GM19372 (cell line): ENCODE data around the gene COL9A3.

Experiments
- ATAC-seq: cut with Tn5 transposase; IDR thresholded peaks from one replicate; pipeline ENCODE4 v1.9.1; 2021; ENCODE audit warnings: mild to moderate bottlenecking, low read depth, moderate library complexity; ENCODE audit not compliant: unreplicated experiment

COL9A3 gene

DNA sequence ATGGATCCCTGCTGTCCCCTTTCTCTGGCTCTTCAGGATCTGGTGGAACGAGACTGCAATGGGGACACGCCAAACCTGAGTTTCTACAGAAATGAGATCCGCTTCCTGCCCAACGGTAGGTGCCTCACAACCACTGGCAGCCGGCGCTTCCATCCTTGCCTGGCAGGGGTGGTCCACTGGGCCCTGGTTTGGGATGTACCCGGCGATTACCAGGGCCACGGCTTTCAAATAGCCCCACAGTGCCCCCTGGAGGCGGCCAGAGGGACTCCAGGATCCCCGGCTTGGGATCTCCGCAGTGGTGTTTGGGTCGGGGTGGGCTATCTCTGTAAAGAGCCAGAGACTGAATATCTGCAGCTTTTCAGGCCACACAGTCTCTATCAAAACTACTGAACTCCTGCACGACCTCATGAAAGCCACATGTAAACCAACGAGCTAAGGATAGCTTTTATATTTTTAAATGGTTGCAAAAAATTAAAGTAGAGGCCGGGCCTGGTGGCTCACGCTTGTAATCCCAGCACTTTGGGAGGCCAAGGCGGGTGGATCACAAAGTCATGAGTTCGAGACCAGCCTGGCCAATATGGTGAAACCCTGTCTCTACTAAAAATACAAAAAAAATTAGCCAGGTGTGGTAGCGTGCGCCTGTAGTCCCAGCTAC is 8.5 kb upstream of the COL9A3 start:
- no peak for ATAC-seq

DNA sequence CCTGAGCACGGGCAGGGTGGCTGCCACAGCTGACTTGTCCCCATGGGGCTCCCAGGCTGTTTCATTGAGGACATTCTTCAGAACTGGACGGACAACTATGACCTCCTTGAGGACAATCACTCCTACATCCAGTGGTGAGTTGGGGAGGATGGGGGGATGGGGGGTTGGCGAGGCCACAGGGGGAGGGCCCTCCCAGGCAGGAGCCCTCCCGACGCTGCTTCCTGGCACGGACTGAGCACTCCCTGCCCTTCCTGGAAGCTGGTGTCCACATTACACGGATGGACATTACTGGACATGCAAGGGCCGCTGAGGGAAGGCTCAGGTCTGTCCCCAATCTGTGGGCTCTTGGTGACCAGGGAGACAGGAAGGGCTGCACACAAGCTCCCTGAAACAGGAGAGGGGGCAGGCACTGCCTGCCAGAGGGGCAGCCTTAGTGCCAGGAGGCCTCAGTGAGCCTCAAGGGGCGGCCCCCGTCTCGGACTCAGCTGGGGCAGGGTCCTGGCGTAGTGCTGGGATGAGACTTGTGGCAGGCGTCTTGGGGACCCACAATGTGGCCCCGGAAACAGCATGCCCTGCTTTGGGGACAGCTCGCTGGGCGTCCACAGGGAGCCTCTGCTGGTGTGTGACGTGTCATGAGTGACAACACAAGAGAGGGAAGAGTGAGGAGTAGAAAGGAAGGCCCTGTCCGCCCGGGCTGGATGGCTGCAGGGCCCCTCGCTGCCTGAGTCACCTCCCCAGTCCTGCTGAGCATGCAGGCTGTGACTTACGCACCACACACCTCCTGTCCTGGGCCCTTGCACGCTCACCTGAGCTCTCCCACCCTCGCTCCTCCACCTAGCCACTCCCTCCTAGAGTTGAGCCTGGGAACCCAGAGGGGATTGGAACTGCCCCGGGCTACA is 7.1 kb upstream of the COL9A3 start:
- no peak for ATAC-seq

- no peak for ATAC-seq
Observed at GRCh38 chr20:62811320-62811719, 5.5 kb upstream of the COL9A3 start.

- no peak for ATAC-seq
Observed at GRCh38 chr20:62811720-62812119, 5.1 kb upstream of the COL9A3 start.

DNA sequence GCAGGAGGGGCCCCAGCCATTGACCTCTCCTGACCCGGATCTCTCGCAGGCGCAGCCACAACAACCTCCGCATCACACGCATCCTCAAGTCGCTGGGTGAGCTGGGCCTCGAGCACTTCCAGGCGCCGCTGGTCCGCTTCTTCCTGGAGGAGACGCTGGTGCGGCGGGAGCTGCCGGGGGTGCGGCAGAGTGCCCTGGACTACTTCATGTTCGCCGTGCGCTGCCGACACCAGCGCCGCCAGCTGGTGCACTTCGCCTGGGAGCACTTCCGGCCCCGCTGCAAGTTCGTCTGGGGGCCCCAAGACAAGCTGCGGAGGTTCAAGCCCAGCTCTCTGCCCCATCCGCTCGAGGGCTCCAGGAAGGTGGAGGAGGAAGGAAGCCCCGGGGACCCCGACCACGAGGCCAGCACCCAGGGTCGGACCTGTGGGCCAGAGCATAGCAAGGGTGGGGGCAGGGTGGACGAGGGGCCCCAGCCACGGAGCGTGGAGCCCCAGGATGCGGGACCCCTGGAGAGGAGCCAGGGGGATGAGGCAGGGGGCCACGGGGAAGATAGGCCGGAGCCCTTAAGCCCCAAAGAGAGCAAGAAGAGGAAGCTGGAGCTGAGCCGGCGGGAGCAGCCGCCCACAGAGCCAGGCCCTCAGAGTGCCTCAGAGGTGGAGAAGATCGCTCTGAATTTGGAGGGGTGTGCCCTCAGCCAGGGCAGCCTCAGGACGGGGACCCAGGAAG is 4.5 kb upstream of the COL9A3 start:
- ATAC-seq, result no peak

GRCh38 chr20:62812907-62813200 is 4.0 kb upstream of the COL9A3 start:
- no peak for ATAC-seq

GRCh38 chr20:62813588-62813987 is 3.3 kb upstream of the COL9A3 start:
- no peak for ATAC-seq

DNA sequence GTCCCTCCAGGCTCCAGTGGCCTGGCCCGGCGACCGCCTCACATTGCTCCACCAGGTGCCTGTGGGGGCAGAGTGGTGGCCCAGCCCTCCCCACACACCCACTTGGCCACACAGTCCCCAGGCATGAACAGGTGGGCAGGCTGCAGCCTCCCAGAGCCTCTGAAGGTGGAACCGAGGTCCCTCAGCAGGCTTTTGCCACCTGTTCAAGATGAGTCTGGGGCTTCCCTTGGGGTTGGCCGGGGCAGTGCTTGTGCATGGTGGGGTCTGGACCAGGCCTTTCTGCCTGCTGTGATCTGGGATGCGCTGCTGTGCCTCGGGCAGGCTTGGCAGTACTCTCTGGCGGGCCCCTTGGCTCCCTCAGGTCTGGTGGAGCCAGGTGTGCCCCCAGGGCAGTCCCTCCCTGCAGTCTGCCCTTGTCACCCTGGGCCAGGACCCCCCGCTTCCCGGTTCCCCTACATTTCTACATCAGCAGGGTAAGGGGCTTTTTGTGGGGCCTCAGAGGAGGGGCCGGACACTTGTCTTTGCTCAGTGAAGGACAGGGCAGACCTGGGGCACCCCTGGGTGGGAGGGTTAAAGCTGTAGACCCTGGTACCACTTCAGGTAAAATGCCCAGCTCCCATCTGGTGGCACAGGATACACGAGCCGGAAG is 2.7 kb upstream of the COL9A3 start:
- ATAC-seq, result no peak

GRCh38 chr20:62814709-62815065 is 2.2 kb upstream of the COL9A3 start:
- no peak for ATAC-seq

- no peak for ATAC-seq
Observed at GRCh38 chr20:62815066-62815991, 1.5 kb upstream of the COL9A3 start.

GRCh38 chr20:62816031-62816883 is 593 bp upstream of the COL9A3 start:
- ATAC-seq, result no peak

GRCh38 chr20:62817975-62818591 is 1.2 kb downstream of the COL9A3 start:
- ATAC-seq, result no peak

- ATAC-seq, result no peak
Observed at GRCh38 chr20:62818592-62819493, 2.0 kb downstream of the COL9A3 start.

GRCh38 chr20:62819494-62820174 is 2.8 kb downstream of the COL9A3 start:
- no peak for ATAC-seq

- no peak for ATAC-seq
Observed at GRCh38 chr20:62820208-62820961, 3.5 kb downstream of the COL9A3 start.

- no peak for ATAC-seq
Observed at GRCh38 chr20:62820962-62821725, 4.3 kb downstream of the COL9A3 start.
